K562 (cell line): ENCODE measurements around the gene JUP. TPM values are rescaled to one million over a fixed set of nuclear protein-coding genes. Genes with fewer than 3 reads are reported as not detected.

Source experiments
- FOS ChIP-seq: IDR thresholded peaks from 3 replicates; pipeline ENCODE4 v1.6.1; 2011; ENCODE audit not compliant: insufficient read length; ENCODE audit errors: extremely low read depth
- FOXJ2 ChIP-seq: fragments of 200-800 bp; sonication (Bioruptor generic); IDR thresholded peaks from 2 replicates; pipeline ENCODE4 v1.6.1; 2016; ENCODE audit warnings: missing genetic modification characterization, missing compliant biosample characterization
- FOXO4 ChIP-seq: fragments of 450-650 bp; formaldehyde crosslinking; IDR thresholded peaks from 2 replicates; pipeline ENCODE4 v1.4.0; 2020; ENCODE audit warnings: mild to moderate bottlenecking, moderate library complexity
- GABPA ChIP-seq: fragments of 200-800 bp; sonication (Bioruptor generic); conservative IDR thresholded peaks from 2 replicates; pipeline ENCODE4 v1.6.1; 2016; ENCODE audit warnings: low read depth, missing genetic modification characterization, missing compliant biosample characterization
- GATA2 ChIP-seq: sonication (generic); formaldehyde crosslinking; IDR thresholded peaks from 2 replicates; pipeline ENCODE4 v1.4.0; 2020; ENCODE audit warnings: mild to moderate bottlenecking, missing genetic modification reagents
- JUND ChIP-seq, 2 experiments: IDR thresholded peaks; 2 replicates in 1 of 2; 3 replicates in 1 of 2; pipeline ENCODE4 v1.6.1; 2011; ENCODE audit warnings: borderline replicate concordance in 2 of 2, low read depth in 2 of 2, low read length in 2 of 2, improper control_type of control experiment in 1 of 2, missing biosample characterization in 1 of 2, missing genetic modification characterization in 1 of 2, missing genetic modification reagents in 1 of 2
- POLR3G ChIP-seq: IDR thresholded peaks from 2 replicates; pipeline ENCODE4 v1.6.1; 2011; ENCODE audit not compliant: insufficient read length, insufficient replicate concordance; ENCODE audit errors: extremely low read depth
- SRSF1 ChIP-seq: fragments of 200-400 bp; formaldehyde crosslinking; IDR thresholded peaks from 2 replicates; pipeline ENCODE4 v1.6.1; 2017; ENCODE audit warnings: mild to moderate bottlenecking, low read depth, low read length, moderate library complexity
- TAF9B ChIP-seq: fragments of 450-650 bp; IDR thresholded peaks from 2 replicates; pipeline ENCODE4 v1.6.1; 2018; ENCODE audit warnings: mild to moderate bottlenecking; ENCODE audit not compliant: partially characterized antibody
- TSC22D4 ChIP-seq: fragments of 450-650 bp; IDR thresholded peaks from 2 replicates; pipeline ENCODE4 v1.6.1; 2016; ENCODE audit warnings: missing genetic modification characterization, missing biosample characterization, control low read depth
- XRCC4 ChIP-seq: IDR thresholded peaks from one replicate; pipeline ENCODE4 v1.6.1; 2011; ENCODE audit not compliant: insufficient read depth, insufficient read length; ENCODE audit errors: extremely low read depth
- ZBTB49 ChIP-seq: sonication (generic); formaldehyde crosslinking; IDR thresholded peaks from 2 replicates; pipeline ENCODE4 v1.8.0; 2022; ENCODE audit warnings: missing genetic modification reagents, mild to moderate bottlenecking, borderline replicate concordance
- ZNF121 ChIP-seq: sonication (generic); formaldehyde crosslinking; conservative IDR thresholded peaks from 2 replicates; pipeline ENCODE4 v1.8.0; 2022; ENCODE audit warnings: missing genetic modification reagents
- ZNF778 ChIP-seq: fragments of 450-650 bp; formaldehyde crosslinking; IDR thresholded peaks from 2 replicates; pipeline ENCODE4 v1.4.0; 2020; ENCODE audit warnings: mild to moderate bottlenecking, moderate library complexity
- polyA plus RNA-seq, 8 experiments: library from polyadenylated mRNA; depleted of rRNA in 4 of 8; stranded (reverse) in 5 of 8; unstranded in 3 of 8; fragments of >200 nt; fragmentation: Nextera tagmentation in 2 of 8; fragmentation: Illumina TruSeq in 1 of 8; extraction: Ambion mirVana in 2 of 8; extraction: Trizol in 1 of 8; gene quantifications; 2 replicates each; pipeline versions ENCODE4 v1.2.1 to v1.2.3, GENCODE V29; 2011 to 2014; ENCODE audit warnings: inconsistent platforms in 1 of 8, missing spikeins in 1 of 8
- total RNA-seq, 7 experiments: library from RNA; depleted of rRNA in 6 of 7; stranded (reverse); fragments of >200 nt in 6 of 7; fragmentation: Illumina TruSeq in 2 of 7; extraction: Trizol in 2 of 7; gene quantifications; 2 replicates each; pipeline versions ENCODE4 v1.2.1 to v1.2.3, GENCODE V29; 2011 to 2021; ENCODE audit warnings: low replicate concordance in 1 of 7
- TF ChIP-seq, protein P1 (sequence below): sonication (generic); formaldehyde crosslinking; IDR thresholded peaks from 2 replicates; pipeline ENCODE4 v1.8.0; 2023; ENCODE audit warnings: mild to moderate bottlenecking, missing genetic modification reagents
- TF ChIP-seq, protein P2 (sequence below), 2 experiments: fragments of 250-450 bp in 1 of 2; fragments of 450-650 bp in 1 of 2; sonication (Bioruptor Pico) in 1 of 2; IDR thresholded peaks; 2 replicates each; pipeline versions ENCODE4 v1.6.1 to v1.8.0; 2016 to 2021; ENCODE audit warnings: mild to moderate bottlenecking in 2 of 2, moderate library complexity in 2 of 2, missing compliant biosample characterization in 1 of 2, missing genetic modification characterization in 1 of 2

The JUP gene
- total and polyA plus RNA-seq, 9 of the 15 experiments (the other 6 are each of a cell fraction or from before 2014, with no cell fraction given) = 6.4 to 177 (median 31.2) TPM

DNA sequence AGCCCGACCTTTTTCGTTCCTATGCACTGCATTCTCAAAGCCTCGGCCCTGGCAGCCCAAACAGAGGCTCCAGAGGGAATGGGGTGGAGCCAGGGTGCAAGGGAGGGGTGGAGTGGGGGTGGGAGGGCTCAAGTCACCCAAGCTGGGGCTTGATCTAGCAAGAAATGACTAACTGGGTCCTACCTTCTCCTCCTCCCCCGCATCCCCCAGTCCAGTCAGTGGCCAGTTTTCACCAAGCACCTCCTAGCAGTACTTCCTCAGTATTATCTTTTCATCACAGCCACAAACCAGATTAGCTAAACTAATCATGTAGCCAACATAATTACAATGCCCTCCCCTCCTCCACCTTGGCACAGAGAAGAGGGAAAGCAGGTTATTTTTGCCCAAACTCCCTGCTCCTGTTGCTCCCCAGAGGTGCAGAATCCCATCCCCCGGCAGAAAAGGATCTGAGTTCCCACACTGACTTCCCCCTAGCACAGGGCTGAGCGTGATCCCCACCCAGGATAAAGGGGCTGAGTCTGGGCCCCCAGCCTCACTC is 2.2 kb downstream of the JUP start (continued):
- no peak for TF ChIP-seq ZBTB49 (CRISPR knock-in tag)
- no peak for TF ChIP-seq ZNF121 (CRISPR knock-in tag)
- no peak for TF ChIP-seq SRSF1
- TF ChIP-seq POLR3G = no peak
- no peak for TF ChIP-seq TSC22D4
- TF ChIP-seq GATA2 (CRISPR knock-in tag) = peak; percentile 83
- TF ChIP-seq GABPA (tag) = no peak
- TF ChIP-seq, protein P1, sequence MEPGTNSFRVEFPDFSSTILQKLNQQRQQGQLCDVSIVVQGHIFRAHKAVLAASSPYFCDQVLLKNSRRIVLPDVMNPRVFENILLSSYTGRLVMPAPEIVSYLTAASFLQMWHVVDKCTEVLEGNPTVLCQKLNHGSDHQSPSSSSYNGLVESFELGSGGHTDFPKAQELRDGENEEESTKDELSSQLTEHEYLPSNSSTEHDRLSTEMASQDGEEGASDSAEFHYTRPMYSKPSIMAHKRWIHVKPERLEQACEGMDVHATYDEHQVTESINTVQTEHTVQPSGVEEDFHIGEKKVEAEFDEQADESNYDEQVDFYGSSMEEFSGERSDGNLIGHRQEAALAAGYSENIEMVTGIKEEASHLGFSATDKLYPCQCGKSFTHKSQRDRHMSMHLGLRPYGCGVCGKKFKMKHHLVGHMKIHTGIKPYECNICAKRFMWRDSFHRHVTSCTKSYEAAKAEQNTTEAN (CRISPR knock-in tag) = no peak
- peak; percentile 85 for TF ChIP-seq JUND (IDR thresholded peaks at IDR 0.05; ENCODE audit: borderline replicate concordance, low read depth, low read length)
- peak; percentile 80; the same call in 1 of the 3 replicates for TF ChIP-seq JUND (tag; IDR thresholded peaks at IDR 0.05; ENCODE audit: borderline replicate concordance, low read depth, low read length)
- TF ChIP-seq TAF9B = no peak
- TF ChIP-seq, protein P2, sequence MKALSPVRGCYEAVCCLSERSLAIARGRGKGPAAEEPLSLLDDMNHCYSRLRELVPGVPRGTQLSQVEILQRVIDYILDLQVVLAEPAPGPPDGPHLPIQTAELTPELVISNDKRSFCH (CRISPR knock-in tag; IDR thresholded peaks at IDR 0.05) = no peak
- TF ChIP-seq, protein P2 (tag; IDR thresholded peaks at IDR 0.05) = no peak
- TF ChIP-seq ZNF778 = no peak
- TF ChIP-seq FOS = no peak
- no peak for TF ChIP-seq FOXJ2
- no peak for TF ChIP-seq XRCC4
- TF ChIP-seq FOXO4 (CRISPR knock-in tag) = no peak
